GM20431 (cell line): Measurements from ENCODE around the gene RRP15.

Source experiments
- in situ Hi-C: fragments of 300-500 bp; cut with MseI, MboI; formaldehyde crosslinking; loops from one replicate; pipeline ENCODE4 v1.15.0; 2020; ENCODE audit warnings: low sequenced_read_pairs; ENCODE audit not compliant: unreplicated experiment

RRP15 gene

GRCh38 chr1:218284917-218285635 lies at the start of gene RRP15:
Gene RRP15, plus strand, starts transcription at chr1:218285293. Its CDS starts 24 bp downstream, at chr1:218285317.
- in situ Hi-C loops: no loop called here

GRCh38 chr1:218242171-218242570 lies 42.9 kb upstream of the RRP15 start:
- in situ Hi-C loops: no loop called here

GRCh38 chr1:218247339-218247738 lies 37.8 kb upstream of the RRP15 start:
- in situ Hi-C loops: no loop called here

- in situ Hi-C loops: no loop called here
Observed at GRCh38 chr1:218249338-218250140, 35.6 kb upstream of the RRP15 start.

GRCh38 chr1:218250492-218250891 lies 34.6 kb upstream of the RRP15 start:
- in situ Hi-C loops: no loop called here

GRCh38 chr1:218254296-218254946 lies 30.7 kb upstream of the RRP15 start:
- in situ Hi-C loops: no loop called here

GRCh38 chr1:218255090-218255489 lies 30.0 kb upstream of the RRP15 start:
- in situ Hi-C loops: no loop called here

- in situ Hi-C loops: no loop called here
Observed at GRCh38 chr1:218257371-218257770, 27.7 kb upstream of the RRP15 start.

- in situ Hi-C loops: no loop called here
Observed at GRCh38 chr1:218257971-218258370, 27.1 kb upstream of the RRP15 start.

- in situ Hi-C loops: no loop called here
Observed at GRCh38 chr1:218259339-218259738, 25.8 kb upstream of the RRP15 start.

- in situ Hi-C loops: no loop called here
Observed at GRCh38 chr1:218259800-218260199, 25.3 kb upstream of the RRP15 start.

GRCh38 chr1:218262259-218262658 lies 22.8 kb upstream of the RRP15 start:
- in situ Hi-C loops: no loop called here

GRCh38 chr1:218266356-218266755 lies 18.7 kb upstream of the RRP15 start:
- in situ Hi-C loops: no loop called here

- in situ Hi-C loops: no loop called here
Observed at GRCh38 chr1:218272366-218272765, 12.7 kb upstream of the RRP15 start.

- in situ Hi-C loops: no loop called here
Observed at GRCh38 chr1:218273762-218274479, 11.2 kb upstream of the RRP15 start.

GRCh38 chr1:218274511-218274910 lies 10.6 kb upstream of the RRP15 start:
- in situ Hi-C loops: no loop called here

- in situ Hi-C loops: no loop called here
Observed at GRCh38 chr1:218275823-218276222, 9.3 kb upstream of the RRP15 start.

GRCh38 chr1:218281285-218281684 lies 3.8 kb upstream of the RRP15 start:
- in situ Hi-C loops: no loop called here

- in situ Hi-C loops: no loop called here
Observed at GRCh38 chr1:218284377-218284916, 646 bp upstream of the RRP15 start.

GRCh38 chr1:218292515-218292914 lies 7.4 kb downstream of the RRP15 start:
- in situ Hi-C loops: no loop called here
